Measurements from ENCODE around the gene GPR150.

Gene GPR150

GRCh38 chr5:95620030-95620869 is at the start of gene GPR150:
TSS of gene GPR150 (plus strand) at chr5:95620087. CDS start at chr5:95620276, 189 bp downstream.
- peak; percentile 43 to 63 for DNase-seq

DNA sequence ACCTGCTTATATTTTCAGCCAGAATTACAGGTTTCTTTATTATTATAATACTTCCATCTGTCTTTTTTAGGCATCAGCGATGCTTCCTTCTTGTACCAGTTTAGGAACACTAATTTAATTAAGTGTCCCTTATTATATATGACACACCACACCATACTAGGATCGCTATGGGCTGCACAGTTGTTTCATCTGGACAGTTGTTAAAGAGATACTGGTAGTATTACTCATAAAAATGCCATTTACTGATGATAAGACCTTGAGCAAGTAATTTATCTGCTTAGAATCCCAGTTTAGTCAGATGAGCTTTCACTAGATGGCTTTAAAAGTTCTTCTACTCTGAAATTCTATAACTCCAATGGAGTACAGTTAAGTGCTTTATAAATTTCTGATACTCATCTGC is 47.9 kb upstream of the GPR150 start:
- no peak for DNase-seq

GRCh38 chr5:95581576-95581975 is 38.3 kb upstream of the GPR150 start:
- DNase-seq, result no peak

DNA sequence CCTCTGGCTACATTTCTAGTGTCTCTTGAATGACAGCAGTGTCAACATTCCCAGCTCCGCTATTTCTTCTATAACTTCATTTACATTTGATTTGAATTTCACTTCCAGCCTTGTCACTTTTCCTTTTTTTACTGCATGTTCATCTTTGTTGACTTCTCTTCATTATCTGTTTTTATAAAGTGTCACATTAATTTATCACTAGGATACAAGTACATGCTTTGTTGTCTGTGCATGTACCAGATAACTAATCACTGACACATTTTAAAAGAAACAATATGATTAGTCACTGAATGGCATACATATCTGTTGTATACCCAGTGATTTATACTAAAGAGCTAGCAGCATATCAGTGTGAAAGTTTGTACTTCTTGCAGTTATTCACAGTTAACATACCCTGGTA is 35.9 kb upstream of the GPR150 start:
- no peak for DNase-seq

DNA sequence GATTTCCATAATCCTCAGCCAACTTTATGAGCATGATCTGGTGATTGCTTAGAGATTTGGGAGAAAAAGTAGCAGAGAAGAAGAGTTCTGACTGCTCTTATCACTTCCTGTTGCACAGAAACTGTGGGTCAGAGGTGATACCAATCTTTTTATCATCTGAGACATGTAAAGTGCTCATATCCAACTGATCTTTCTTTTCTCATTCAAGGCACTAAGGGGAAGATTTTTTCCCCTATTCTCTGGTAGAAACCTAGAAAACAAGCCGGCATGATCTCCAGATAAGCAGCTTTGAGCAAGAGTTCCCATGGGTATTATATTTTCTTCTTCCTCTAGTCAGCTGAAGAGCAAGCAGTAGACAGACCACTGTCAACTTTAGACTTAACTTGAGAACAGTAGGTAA is 29.0 kb upstream of the GPR150 start:
- no peak for DNase-seq

DNA sequence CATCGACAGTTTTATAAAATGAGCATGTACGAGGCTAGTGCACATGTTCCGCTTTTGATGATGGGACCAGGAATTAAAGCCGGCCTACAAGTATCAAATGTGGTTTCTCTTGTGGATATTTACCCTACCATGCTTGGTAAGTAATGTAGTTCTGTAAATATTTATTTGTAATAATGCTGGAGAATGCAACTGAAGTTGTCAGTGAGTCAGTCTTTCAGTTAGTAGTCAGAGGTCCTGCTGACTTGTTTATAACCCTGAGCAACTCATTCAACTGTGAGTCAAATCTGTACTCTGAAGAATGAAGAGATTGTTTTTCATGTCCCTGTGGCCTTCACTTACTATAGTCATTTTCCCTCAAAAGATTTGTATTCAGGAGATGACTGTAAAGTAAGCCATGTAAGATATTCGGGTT is 28.4 kb upstream of the GPR150 start:
- DNase-seq, result no peak

GRCh38 chr5:95595289-95595931 is 24.5 kb upstream of the GPR150 start:
- DNase-seq, result no peak

GRCh38 chr5:95599252-95599651 is 20.6 kb upstream of the GPR150 start:
- DNase-seq, result no peak

GRCh38 chr5:95600557-95600956 is 19.3 kb upstream of the GPR150 start:
- DNase-seq, result no peak

GRCh38 chr5:95605786-95606185 is 14.1 kb upstream of the GPR150 start:
- DNase-seq, result no peak

DNA sequence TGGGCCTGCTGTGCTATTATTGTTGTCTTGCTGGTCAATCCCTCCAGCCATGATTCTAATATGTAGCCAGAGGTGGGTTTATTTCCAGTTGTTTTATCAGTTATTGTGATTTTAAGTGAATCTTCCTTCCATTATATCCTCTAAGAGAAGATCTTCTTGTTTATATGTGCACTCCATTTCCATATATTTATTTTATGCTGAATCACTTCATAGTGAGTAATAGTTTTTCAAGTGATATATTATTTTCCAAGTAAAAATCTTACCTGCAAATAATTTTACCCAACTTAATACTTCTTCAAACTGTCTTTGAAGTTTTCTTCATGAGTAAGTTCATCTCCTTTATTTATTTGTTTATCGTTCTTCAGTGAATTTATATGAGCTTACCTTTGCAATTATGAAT is 13.5 kb upstream of the GPR150 start:
- DNase-seq, result no peak

GRCh38 chr5:95609711-95610110 is 10.2 kb upstream of the GPR150 start:
- DNase-seq, result no peak

DNA sequence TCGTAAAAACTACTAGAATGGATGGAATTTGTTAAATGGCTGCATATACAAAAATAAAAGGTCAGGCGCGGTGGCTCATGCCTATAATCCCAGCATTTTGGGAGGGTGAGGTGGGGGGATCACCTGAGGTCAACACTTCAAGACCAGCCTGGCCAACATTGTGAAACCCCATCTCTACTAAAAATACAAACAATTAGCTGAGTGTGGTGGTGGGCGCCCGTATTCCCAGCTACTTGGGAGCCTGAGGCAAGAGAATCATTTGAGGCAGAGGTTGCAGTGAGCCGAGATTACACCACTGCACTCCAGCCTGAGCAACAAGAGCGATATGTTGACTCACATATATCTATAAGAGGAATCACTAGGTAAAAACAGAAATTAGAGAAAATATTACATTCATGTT is 9.3 kb upstream of the GPR150 start:
- DNase-seq, result no peak

DNA sequence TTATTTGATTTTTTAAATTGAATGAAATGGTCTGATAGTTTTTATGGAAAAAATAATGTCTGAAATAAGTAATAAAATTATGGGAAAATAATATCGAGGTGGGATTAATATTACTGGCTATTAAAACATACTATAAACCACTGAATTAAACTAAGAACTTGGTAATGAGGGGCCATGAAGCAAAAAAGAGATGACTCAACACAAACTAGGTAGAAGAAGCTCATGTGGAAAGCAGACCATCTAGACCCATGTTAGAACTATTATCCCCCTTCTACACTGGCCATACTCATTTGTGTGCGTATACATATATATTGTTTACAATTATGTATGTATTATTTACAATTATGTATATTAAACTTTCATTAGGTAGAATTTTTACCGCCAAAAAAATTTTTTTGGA is 8.5 kb upstream of the GPR150 start:
- no peak for DNase-seq

- no peak for DNase-seq
Observed at GRCh38 chr5:95613514-95613913, 6.4 kb upstream of the GPR150 start.

DNA sequence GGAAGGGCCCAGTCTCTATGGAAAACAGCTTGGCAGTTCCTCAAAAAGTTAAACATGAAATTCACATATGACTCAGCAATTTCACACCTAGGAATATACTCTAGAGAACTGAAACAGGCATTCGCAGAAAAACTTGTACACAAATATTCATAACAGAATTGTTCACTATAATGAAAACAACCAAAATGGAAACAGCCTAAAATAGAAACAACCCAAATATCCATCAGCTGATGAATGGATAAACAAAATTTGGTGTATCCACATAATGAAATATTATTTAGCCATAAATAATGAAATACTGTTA is 4.8 kb upstream of the GPR150 start:
- no peak for DNase-seq

- no peak for DNase-seq
Observed at GRCh38 chr5:95617057-95617456, 2.8 kb upstream of the GPR150 start.

- no peak for DNase-seq
Observed at GRCh38 chr5:95619096-95619495, 791 bp upstream of the GPR150 start.

GRCh38 chr5:95619514-95620029 is 315 bp upstream of the GPR150 start:
- no peak for DNase-seq

- no peak for DNase-seq
Observed at GRCh38 chr5:95620870-95621838, 1.3 kb downstream of the GPR150 start.

DNA sequence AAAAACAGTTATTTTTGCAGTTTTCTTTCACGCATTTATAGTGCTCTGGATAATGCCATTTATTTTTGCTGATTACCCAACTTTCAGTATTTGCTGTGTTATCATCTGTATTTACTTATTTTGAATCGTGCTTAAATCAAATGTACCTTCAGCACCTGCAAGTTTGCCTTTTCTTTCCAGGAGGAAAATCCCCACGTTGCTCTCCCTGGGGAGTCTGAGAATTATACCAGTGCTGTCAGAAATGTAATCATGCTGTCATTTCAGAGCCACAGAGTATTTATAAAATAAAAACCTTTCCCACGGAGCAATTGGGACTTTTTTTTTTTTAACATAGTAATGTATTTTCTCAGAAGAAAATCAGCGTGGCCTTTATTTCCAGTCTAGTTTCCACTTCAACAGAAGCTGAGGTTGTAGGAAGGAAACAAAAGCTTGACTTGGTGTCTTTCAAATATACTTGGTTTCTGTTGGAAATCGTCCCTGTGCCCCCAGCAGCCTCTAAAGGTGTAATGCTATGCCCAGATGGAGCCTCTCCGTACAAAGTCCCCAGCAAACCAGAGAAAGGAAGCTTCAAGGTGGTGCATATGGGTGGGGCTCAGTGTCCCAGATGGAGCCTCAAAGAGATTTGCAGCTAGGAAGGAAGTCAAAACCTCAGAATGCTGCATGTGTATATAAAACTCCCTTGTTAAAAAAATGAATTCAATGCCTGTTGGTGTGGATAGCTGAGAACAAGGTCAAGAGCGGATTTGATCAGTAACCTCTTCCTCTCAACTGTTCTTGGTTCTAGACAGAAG is 2.1 kb downstream of the GPR150 start:
- DNase-seq, result no peak

- no peak for DNase-seq
Observed at GRCh38 chr5:95623706-95624105, 3.8 kb downstream of the GPR150 start.
